Coronary artery (tissue), 2 donors: ENCODE measurements around the gene INPP5D.
"Not testable (repeated sequence)": the region's sequence is repeated elsewhere in the genome, so short reads cannot be mapped to it uniquely, and the experiment has no call there.

Experiments
- DNase-seq: peaks from one replicate; pipeline ENCODE4 v3.0.0-alpha.2; 2017; ENCODE audit warnings: low spot score
- H3K27ac ChIP-seq, 2 donors: fragments of 200-600 bp; sonication (generic); one replicate each; pipeline ENCODE4 v1.5.1; 2016 to 2019
- H3K4me3 ChIP-seq: fragments of 200-600 bp; sonication (generic); 2 replicates; pipeline ENCODE4 v1.5.1; 2016; ENCODE audit warnings: mild to moderate bottlenecking, moderate library complexity
- CTCF ChIP-seq: fragments of 200-600 bp; sonication (generic); IDR thresholded peaks from one replicate; pipeline ENCODE4 v1.5.1; 2019; ENCODE audit warnings: antibody characterized with exemption

The INPP5D gene

GRCh38 chr2:233093721-233094120 is 33.6 kb downstream of the INPP5D start:
- DNase-seq = peak; percentile 46
- no peak for TF ChIP-seq CTCF
- Histone ChIP-seq H3K27ac (no peak overlapping the region), H3K4me3 (no peak overlapping the region)

DNA sequence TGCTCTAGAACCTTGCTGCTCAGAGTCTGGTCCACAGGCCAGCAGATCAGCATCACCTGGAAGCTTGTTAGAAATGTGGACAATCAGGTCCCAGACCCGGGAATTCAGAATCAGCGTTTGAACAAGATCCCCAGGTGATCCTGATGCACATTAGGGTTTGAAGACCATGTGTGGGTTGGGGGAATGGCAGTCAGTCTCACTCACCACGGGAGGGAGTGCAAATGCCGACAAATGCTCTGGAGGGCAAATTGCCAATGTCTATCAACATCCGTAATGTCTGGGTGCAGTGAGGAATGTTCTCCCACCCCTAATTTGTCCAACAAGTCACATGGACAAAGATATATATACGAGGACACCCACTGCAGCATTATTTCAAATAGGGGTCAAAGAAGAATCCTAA is 34.5 kb downstream of the INPP5D start:
- H3K27ac ChIP-seq = no peak overlapping the region
- H3K4me3 ChIP-seq = no peak overlapping the region
- no peak for TF ChIP-seq CTCF
- peak; percentile 38 for DNase-seq

GRCh38 chr2:233096006-233096405 is 35.9 kb downstream of the INPP5D start:
- no peak for DNase-seq
- H3K27ac ChIP-seq = no peak overlapping the region
- TF ChIP-seq CTCF = no peak
- no peak overlapping the region for H3K4me3 ChIP-seq

GRCh38 chr2:233098618-233099017 is 38.5 kb downstream of the INPP5D start:
- H3K27ac ChIP-seq = no peak overlapping the region
- DNase-seq = no peak
- TF ChIP-seq CTCF = no peak
- no peak overlapping the region for H3K4me3 ChIP-seq

- DNase-seq, H3K27ac ChIP-seq, H3K4me3 ChIP-seq: not testable (repeated sequence)
Observed at GRCh38 chr2:233099820-233100191, 39.7 kb downstream of the INPP5D start.

- no peak for DNase-seq
- TF ChIP-seq CTCF = no peak
- H3K4me3 ChIP-seq = no peak overlapping the region
- no peak overlapping the region for H3K27ac ChIP-seq
Observed at GRCh38 chr2:233100192-233100998, 40.3 kb downstream of the INPP5D start.

DNA sequence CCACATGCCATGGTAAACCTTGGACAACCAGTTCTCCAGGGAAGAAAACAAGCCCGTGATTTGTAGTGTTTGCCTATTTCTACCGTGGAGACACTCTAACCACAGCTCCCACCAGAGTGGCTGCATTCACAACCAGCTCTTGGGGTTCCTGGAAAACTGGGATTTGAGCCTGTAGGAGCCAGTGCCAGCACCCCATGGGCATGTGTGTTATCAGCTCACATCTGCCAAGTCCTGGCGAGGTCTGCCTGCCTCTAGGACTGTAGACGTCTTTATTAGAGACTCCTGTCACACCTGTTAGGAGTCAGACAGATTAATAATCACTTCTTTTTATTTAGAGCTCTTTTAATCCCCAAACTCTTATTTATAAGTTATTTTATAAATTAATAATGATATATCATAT is 41.0 kb downstream of the INPP5D start:
- no peak for DNase-seq
- Histone ChIP-seq H3K27ac (no peak overlapping the region), H3K4me3 (no peak overlapping the region)
- no peak for TF ChIP-seq CTCF
